ENCODE measurements around the gene TNFSF9.

The TNFSF9 gene

GRCh38 chr19:6516018-6516658 is 14.7 kb upstream of the TNFSF9 start (continued):
- no peak for TF ChIP-seq ZNF704 (tag by site-specific recombination; IDR thresholded peaks at IDR 0.05)
- TF ChIP-seq BCL11A (tag by site-specific recombination; IDR thresholded peaks at IDR 0.05; ENCODE audit: low read depth): no peak
- TF ChIP-seq ZNF837 (tag by site-specific recombination; IDR thresholded peaks at IDR 0.05): no peak
- TF ChIP-seq, protein P1, sequence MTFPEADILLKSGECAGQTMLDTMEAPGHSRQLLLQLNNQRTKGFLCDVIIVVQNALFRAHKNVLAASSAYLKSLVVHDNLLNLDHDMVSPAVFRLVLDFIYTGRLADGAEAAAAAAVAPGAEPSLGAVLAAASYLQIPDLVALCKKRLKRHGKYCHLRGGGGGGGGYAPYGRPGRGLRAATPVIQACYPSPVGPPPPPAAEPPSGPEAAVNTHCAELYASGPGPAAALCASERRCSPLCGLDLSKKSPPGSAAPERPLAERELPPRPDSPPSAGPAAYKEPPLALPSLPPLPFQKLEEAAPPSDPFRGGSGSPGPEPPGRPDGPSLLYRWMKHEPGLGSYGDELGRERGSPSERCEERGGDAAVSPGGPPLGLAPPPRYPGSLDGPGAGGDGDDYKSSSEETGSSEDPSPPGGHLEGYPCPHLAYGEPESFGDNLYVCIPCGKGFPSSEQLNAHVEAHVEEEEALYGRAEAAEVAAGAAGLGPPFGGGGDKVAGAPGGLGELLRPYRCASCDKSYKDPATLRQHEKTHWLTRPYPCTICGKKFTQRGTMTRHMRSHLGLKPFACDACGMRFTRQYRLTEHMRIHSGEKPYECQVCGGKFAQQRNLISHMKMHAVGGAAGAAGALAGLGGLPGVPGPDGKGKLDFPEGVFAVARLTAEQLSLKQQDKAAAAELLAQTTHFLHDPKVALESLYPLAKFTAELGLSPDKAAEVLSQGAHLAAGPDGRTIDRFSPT (tag by site-specific recombination; IDR thresholded peaks at IDR 0.05): peak; percentile 72; the same call in 1 of the 2 replicates
- TF ChIP-seq ZNF747 (tag by site-specific recombination; IDR thresholded peaks at IDR 0.05): no peak
- no peak for TF ChIP-seq ZSCAN18 (tag by site-specific recombination; IDR thresholded peaks at IDR 0.05)
- no peak for TF ChIP-seq ZSCAN30 (tag by site-specific recombination; IDR thresholded peaks at IDR 0.05)
- TF ChIP-seq ZNF473 (tag by site-specific recombination; IDR thresholded peaks at IDR 0.05): no peak
- no peak for TF ChIP-seq ZBTB1 (tag by site-specific recombination; IDR thresholded peaks at IDR 0.05)
- TF ChIP-seq ZNF148 (tag by site-specific recombination; IDR thresholded peaks at IDR 0.05; ENCODE audit: borderline replicate concordance): no peak
- TF ChIP-seq ZNF843 (tag by site-specific recombination; IDR thresholded peaks at IDR 0.05): no peak
- no peak for TF ChIP-seq ZNF350 (tag by site-specific recombination; IDR thresholded peaks at IDR 0.05)
- no peak for TF ChIP-seq ZNF184 (tag by site-specific recombination; IDR thresholded peaks at IDR 0.05)
- TF ChIP-seq ZNF600 (tag by site-specific recombination; IDR thresholded peaks at IDR 0.05): no peak
- TF ChIP-seq ZNF544 (tag by site-specific recombination; IDR thresholded peaks at IDR 0.05): no peak
- no peak for TF ChIP-seq MZF1 (tag by site-specific recombination; IDR thresholded peaks at IDR 0.05; ENCODE audit: borderline replicate concordance)
- no peak for TF ChIP-seq ZNF777 (tag by site-specific recombination; IDR thresholded peaks at IDR 0.05; ENCODE audit: borderline replicate concordance)
- no peak for TF ChIP-seq ZBTB21 (tag by site-specific recombination; IDR thresholded peaks at IDR 0.05)
- TF ChIP-seq ZNF292 (tag by site-specific recombination; IDR thresholded peaks at IDR 0.05; ENCODE audit: borderline replicate concordance, low read depth): no peak
- TF ChIP-seq ZNF37A (tag by site-specific recombination; IDR thresholded peaks at IDR 0.05): no peak
- no peak for TF ChIP-seq YY2 (tag by site-specific recombination; IDR thresholded peaks at IDR 0.05)
- no peak for TF ChIP-seq ZNF138 (tag by site-specific recombination; IDR thresholded peaks at IDR 0.05; ENCODE audit: borderline replicate concordance)
- TF ChIP-seq ZNF560 (tag by site-specific recombination; IDR thresholded peaks at IDR 0.05; ENCODE audit: borderline replicate concordance): no peak
- no peak for TF ChIP-seq ZNF16 (tag by site-specific recombination; IDR thresholded peaks at IDR 0.05; ENCODE audit: low read depth)
- TF ChIP-seq, protein P2, sequence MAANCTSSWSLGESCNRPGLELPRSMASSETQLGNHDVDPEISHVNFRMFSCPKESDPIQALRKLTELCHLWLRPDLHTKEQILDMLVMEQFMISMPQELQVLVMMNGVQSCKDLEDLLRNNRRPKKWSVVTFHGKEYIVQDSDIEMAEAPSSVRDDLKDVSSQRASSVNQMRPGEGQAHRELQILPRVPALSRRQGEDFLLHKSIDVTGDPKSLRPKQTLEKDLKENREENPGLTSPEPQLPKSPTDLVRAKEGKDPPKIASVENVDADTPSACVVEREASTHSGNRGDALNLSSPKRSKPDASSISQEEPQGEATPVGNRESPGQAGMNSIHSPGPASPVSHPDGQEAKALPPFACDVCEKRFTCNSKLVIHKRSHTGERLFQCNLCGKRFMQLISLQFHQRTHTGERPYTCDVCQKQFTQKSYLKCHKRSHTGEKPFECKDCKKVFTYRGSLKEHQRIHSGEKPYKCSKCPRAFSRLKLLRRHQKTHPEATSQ (tag by site-specific recombination; IDR thresholded peaks at IDR 0.05): no peak
- TF ChIP-seq ZNF624 (tag by site-specific recombination; IDR thresholded peaks at IDR 0.05): no peak
- no peak for TF ChIP-seq ZNF211 (tag by site-specific recombination; IDR thresholded peaks at IDR 0.05; ENCODE audit: low read depth)
- TF ChIP-seq REPIN1 (tag by site-specific recombination; IDR thresholded peaks at IDR 0.05; ENCODE audit: low read depth): no peak
- TF ChIP-seq ZNF341 (tag by site-specific recombination; IDR thresholded peaks at IDR 0.05; ENCODE audit: low read depth): peak; percentile 53
- TF ChIP-seq GLIS1 (tag by site-specific recombination; IDR thresholded peaks at IDR 0.05): peak; percentile 36; the same call in 1 of the 2 replicates
- peak; percentile 63; the same call in 1 of the 2 replicates for TF ChIP-seq KLF16 (tag by site-specific recombination; IDR thresholded peaks at IDR 0.05)
- no peak for TF ChIP-seq ZNF654 (tag by site-specific recombination; IDR thresholded peaks at IDR 0.05; ENCODE audit: low read depth)
- TF ChIP-seq ZFP3 (tag by site-specific recombination; IDR thresholded peaks at IDR 0.05; ENCODE audit: low read depth): no peak
- no peak for TF ChIP-seq ZNF354C (tag by site-specific recombination; IDR thresholded peaks at IDR 0.05; ENCODE audit: borderline replicate concordance, low read depth)
